Activated naive CD4-positive, alpha-beta T cell treated with anti-CD3 and anti-CD28 coated beads for 36 hours (primary cell): ENCODE data around the gene RIBC2. TPM values are rescaled to one million over a fixed set of nuclear protein-coding genes. Genes with fewer than 3 reads are reported as not detected.

Experiments
- CTCF ChIA-PET: fragments of 350-600 bp; sonication (Branson Sonifier 250); formaldehyde crosslinking; loops from one replicate; lab custom pipeline; 2021; ENCODE audit warnings: antibody characterized with exemption; lab: Charles Lee
- DNase-seq: peaks from one replicate; pipeline ENCODE4 v3.0.0-alpha.2; 2020
- H3K27ac Mint-ChIP-seq: one replicate; pipeline ENCODE4 v1.8.0; 2021; ENCODE audit warnings: mild to moderate bottlenecking, mixed read lengths
- H3K27me3 Mint-ChIP-seq: one replicate; pipeline ENCODE4 v1.8.0; 2021; ENCODE audit warnings: low read depth, mixed read lengths
- H3K36me3 Mint-ChIP-seq: one replicate; pipeline ENCODE4 v1.8.0; 2021; ENCODE audit warnings: low read depth, mixed read lengths
- H3K4me1 Mint-ChIP-seq: one replicate; pipeline ENCODE4 v1.8.0; 2021; ENCODE audit warnings: low read depth, mixed read lengths
- H3K4me3 Mint-ChIP-seq: one replicate; pipeline ENCODE4 v1.8.0; 2021; ENCODE audit warnings: mild to moderate bottlenecking, moderate library complexity, mixed read lengths
- H3K9me3 Mint-ChIP-seq: one replicate; pipeline ENCODE4 v1.8.0; 2021; ENCODE audit warnings: mixed read lengths
- intact Hi-C: fragments of 100-400 bp; cut with micrococcal nuclease; formaldehyde crosslinking; loops from one replicate; pipeline ENCODE4 v1.15.1; 2023
- total RNA-seq, 2 experiments: library from RNA; stranded (reverse); gene quantifications; one replicate each; pipeline ENCODE4 v1.2.3, GENCODE V29; 2021

RIBC2 gene
- total RNA-seq, 2 experiments from 2014 or later = 6.2 to 6.3 TPM

- DNase-seq = no peak
- CTCF ChIA-PET = no interaction called here
- Mint-ChIP-seq H3K36me3 (no peaks in the 10 kb centered on the region), H3K27ac (no peak overlapping the region), H3K4me3 (no peak overlapping the region), H3K4me1 (no peaks in the 10 kb centered on the region), H3K27me3 (peaks cover 2% of the 10 kb centered on the region), H3K9me3 (peaks cover 6% of the 10 kb centered on the region)
- intact Hi-C loops = no loop called here
These were observed 55.4 kb downstream of the RIBC2 start for GRCh38 chr22:45468872-45469271.

- no peak for DNase-seq
- Mint-ChIP-seq H3K4me1 (no peaks in the 10 kb centered on the region), H3K4me3 (no peak overlapping the region), H3K9me3 (peaks cover 6% of the 10 kb centered on the region), H3K27ac (peak overlapping the region; percentile 8), H3K27me3 (peaks cover 2% of the 10 kb centered on the region), H3K36me3 (no peaks in the 10 kb centered on the region)
- intact Hi-C loops = no loop called here
- CTCF ChIA-PET = no interaction called here
These were observed 56.0 kb downstream of the RIBC2 start for GRCh38 chr22:45469281-45470073.

DNA sequence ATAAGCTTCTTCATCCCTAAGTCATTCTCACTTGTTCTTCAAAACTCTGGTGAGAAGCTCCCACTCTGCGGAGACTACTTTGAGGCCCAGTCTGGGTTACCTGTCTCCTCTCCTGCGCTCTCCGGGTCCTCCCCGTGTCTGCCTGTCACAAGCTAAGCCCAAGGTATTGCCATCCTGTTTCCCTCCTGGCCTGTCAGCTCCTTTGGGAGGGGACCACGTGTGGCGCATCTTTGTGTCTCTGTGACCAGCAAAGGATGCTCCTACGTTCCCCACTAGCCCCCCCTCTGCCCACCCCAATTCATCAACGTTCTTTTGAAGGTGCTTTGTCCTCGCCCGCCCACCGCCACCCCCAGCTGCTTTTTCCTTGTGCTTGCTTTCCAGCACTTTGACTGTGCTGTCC lies 57.4 kb downstream of the RIBC2 start:
- Mint-ChIP-seq H3K9me3 (peaks cover 6% of the 10 kb centered on the region), H3K27ac (no peak overlapping the region), H3K4me1 (no peaks in the 10 kb centered on the region), H3K4me3 (no peak overlapping the region), H3K27me3 (peaks cover 2% of the 10 kb centered on the region), H3K36me3 (no peaks in the 10 kb centered on the region)
- CTCF ChIA-PET = no interaction called here
- intact Hi-C loops = no loop called here
- no peak for DNase-seq

- Mint-ChIP-seq H3K9me3 (peaks cover 3% of the 10 kb centered on the region), H3K4me1 (no peaks in the 10 kb centered on the region), H3K27me3 (no peaks in the 10 kb centered on the region), H3K4me3 (no peak overlapping the region), H3K36me3 (no peaks in the 10 kb centered on the region), H3K27ac (no peak overlapping the region)
- DNase-seq = no peak
- intact Hi-C loops = no loop called here
- CTCF ChIA-PET = no interaction called here
These were observed 58.9 kb downstream of the RIBC2 start for GRCh38 chr22:45472426-45472825.

DNA sequence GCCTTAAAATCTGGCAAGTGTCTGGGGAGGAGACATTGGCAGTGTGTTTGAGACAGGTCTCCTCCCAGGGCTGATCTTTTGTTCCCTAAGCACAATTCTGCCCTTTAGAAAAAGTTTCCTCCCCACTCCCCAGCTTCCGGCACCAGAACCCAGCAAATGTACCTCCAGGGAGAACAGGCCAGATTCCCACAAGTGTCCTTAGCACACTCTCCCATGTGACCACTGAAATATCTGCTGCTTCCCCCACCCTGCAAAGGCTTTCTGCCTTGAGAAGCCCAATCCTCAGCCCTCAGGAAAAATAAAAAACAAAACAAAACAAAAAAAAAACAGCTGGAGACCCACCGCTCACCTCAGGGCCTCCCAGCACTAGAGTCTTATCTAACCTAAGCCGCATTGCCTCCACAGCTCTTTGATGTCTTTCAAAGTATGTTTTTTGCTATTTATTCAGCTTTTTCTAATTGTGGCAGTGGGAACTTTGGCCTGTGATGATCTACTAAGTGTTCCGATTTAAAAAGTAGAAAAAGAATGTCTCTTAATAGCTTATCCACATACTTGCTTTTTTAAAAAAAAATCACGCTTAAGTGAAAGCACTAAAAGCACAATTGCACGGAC lies 60.2 kb downstream of the RIBC2 start:
- no peak overlapping the region for H3K4me3 Mint-ChIP-seq
- no peaks in the 10 kb centered on the region for H3K36me3 Mint-ChIP-seq
- CTCF ChIA-PET = interaction anchor here (0.7 kb wide), 2 partner anchors 28 to 82 kb away, joined by 3 read pairs; no protein-coding TSS in a partner anchor
- no peaks in the 10 kb centered on the region for H3K4me1 Mint-ChIP-seq
- intact Hi-C loops = no loop called here
- no peaks in the 10 kb centered on the region for H3K27me3 Mint-ChIP-seq
- H3K27ac Mint-ChIP-seq = no peak overlapping the region
- DNase-seq = no peak
- H3K9me3 Mint-ChIP-seq = no peaks in the 10 kb centered on the region

- Mint-ChIP-seq H3K27ac (no peak overlapping the region), H3K9me3 (no peaks in the 10 kb centered on the region), H3K4me3 (no peak overlapping the region), H3K4me1 (no peaks in the 10 kb centered on the region), H3K27me3 (no peaks in the 10 kb centered on the region), H3K36me3 (no peaks in the 10 kb centered on the region)
- DNase-seq = no peak
- intact Hi-C loops = no loop called here
- CTCF ChIA-PET = no interaction called here
These were observed 61.7 kb downstream of the RIBC2 start for GRCh38 chr22:45475063-45475747.

- Mint-ChIP-seq H3K4me1 (no peaks in the 10 kb centered on the region), H3K9me3 (no peaks in the 10 kb centered on the region), H3K4me3 (no peak overlapping the region), H3K27me3 (no peaks in the 10 kb centered on the region), H3K27ac (no peak overlapping the region), H3K36me3 (no peaks in the 10 kb centered on the region)
- intact Hi-C loops = no loop called here
- no peak for DNase-seq
- CTCF ChIA-PET = no interaction called here
These were observed 62.5 kb downstream of the RIBC2 start for GRCh38 chr22:45475851-45476514.

GRCh38 chr22:45476814-45477213 lies 63.3 kb downstream of the RIBC2 start:
- H3K9me3 Mint-ChIP-seq = no peaks in the 10 kb centered on the region
- no peak for DNase-seq
- H3K4me3 Mint-ChIP-seq = no peak overlapping the region
- CTCF ChIA-PET = no interaction called here
- intact Hi-C loops = no loop called here
- no peaks in the 10 kb centered on the region for H3K4me1 Mint-ChIP-seq
- H3K36me3 Mint-ChIP-seq = no peaks in the 10 kb centered on the region
- H3K27ac Mint-ChIP-seq = no peak overlapping the region
- no peaks in the 10 kb centered on the region for H3K27me3 Mint-ChIP-seq

DNA sequence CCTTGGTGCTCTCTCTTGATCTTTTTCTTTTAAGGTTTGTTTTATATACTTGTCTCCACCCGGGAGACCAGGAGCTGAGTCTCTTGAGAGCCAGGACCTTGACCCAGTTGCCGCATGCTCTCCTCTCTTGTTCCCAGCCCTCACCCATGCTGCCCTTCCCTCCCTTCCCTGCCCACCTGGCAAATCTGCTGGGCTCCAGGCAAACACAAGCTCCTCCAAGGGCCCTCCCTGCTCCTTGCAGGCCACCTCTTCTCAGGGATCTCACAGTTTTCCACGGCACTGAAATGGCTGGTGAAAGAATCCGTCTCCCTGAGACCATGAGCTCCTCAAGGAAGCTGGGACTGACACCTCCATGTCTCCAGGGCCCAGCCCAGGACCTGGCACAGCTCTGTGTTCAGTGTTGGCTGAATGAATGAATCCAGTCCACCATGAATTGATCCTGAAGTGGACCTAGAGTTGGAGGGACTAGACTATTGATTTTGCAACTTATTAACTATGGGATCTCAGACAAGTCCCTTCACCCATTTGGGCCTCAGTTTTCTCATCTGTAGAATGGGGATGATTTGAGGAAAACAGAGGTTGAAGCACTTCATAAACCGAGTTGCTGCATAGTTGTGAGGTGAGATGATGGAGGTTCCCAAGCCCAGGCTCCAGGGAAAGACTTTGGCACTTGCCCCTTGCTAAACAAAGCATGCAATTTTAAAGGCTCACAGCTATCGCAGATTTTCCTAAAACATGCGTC lies 64.0 kb downstream of the RIBC2 start:
- H3K27me3 Mint-ChIP-seq = no peaks in the 10 kb centered on the region
- H3K36me3 Mint-ChIP-seq = no peaks in the 10 kb centered on the region
- DNase-seq = no peak
- H3K4me1 Mint-ChIP-seq = no peaks in the 10 kb centered on the region
- CTCF ChIA-PET = no interaction called here
- H3K27ac Mint-ChIP-seq = no peak overlapping the region
- intact Hi-C loops = no loop called here
- H3K4me3 Mint-ChIP-seq = no peak overlapping the region
- no peaks in the 10 kb centered on the region for H3K9me3 Mint-ChIP-seq

DNA sequence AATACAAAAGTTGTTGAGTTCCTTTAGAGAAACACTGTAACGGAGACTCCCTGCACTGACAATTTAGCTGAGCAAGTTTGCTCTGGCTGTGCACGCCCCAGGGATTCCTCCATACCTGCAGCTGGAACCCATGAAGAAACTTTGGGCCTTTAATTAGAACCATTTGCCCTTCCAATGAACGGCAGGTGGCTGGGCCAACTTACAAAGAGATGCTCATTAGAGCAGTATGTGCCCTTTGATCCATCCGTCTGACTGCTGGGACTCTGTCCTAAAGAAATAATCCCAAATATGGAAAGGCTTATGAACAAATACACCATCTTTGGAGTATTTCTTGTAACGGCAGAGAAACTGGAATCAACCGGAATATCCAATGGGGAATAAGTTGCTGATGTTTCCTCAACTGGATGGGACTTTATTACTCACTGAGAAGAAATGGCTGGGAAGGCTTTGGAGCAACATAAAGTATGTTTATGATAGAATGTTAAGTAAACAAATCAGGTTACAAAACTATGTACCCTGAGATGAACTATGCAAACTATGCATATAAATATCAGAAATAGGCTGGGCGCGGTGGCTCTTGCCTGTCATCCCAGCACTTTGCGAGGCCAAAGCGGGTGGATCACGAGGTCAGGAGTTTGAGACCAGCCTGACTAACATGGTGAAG lies 64.7 kb downstream of the RIBC2 start:
- no peaks in the 10 kb centered on the region for H3K27me3 Mint-ChIP-seq
- no peak for DNase-seq
- no peaks in the 10 kb centered on the region for H3K36me3 Mint-ChIP-seq
- no peak overlapping the region for H3K27ac Mint-ChIP-seq
- H3K4me3 Mint-ChIP-seq = no peak overlapping the region
- no peaks in the 10 kb centered on the region for H3K4me1 Mint-ChIP-seq
- CTCF ChIA-PET = no interaction called here
- H3K9me3 Mint-ChIP-seq = no peaks in the 10 kb centered on the region
- intact Hi-C loops = no loop called here

DNA sequence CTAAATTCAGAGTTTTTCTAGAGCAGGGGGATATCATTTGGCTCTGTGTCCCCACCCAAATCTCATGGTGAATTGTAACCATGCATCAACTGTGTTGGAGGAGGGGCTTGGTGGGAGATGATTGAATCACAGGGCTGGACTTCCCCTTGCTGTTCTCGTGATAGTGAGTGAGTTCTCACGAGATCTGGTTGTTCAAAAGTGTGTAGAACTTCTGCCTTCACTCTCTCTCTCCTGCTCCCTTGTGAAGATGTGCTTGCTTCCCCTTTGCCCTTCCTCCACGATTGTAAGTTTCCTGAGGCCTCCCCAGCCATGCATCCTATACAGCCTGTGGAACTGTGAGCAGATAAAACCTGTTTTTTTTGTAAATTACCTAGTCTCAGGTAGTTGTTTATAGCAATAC lies 67.2 kb downstream of the RIBC2 start:
- Mint-ChIP-seq H3K36me3 (no peaks in the 10 kb centered on the region), H3K27ac (no peak overlapping the region), H3K9me3 (no peaks in the 10 kb centered on the region), H3K27me3 (no peaks in the 10 kb centered on the region), H3K4me1 (no peaks in the 10 kb centered on the region), H3K4me3 (no peak overlapping the region)
- intact Hi-C loops = no loop called here
- CTCF ChIA-PET = no interaction called here
- no peak for DNase-seq
